Spleen (tissue), 11 donors: Measurements from ENCODE around the gene MYLK2. TPM values are rescaled to one million over a fixed set of nuclear protein-coding genes. Genes with fewer than 3 reads are reported as not detected.

Source experiments
- DNase-seq: peaks from one replicate; pipeline ENCODE4 v3.0.0-alpha.2; 2020
- H3K27ac ChIP-seq, 8 donors: fragments of 200-600 bp; sonication (generic) in 7 of 8; 1 replicate in 4 of 8; 2 replicates in 4 of 8; pipeline versions ENCODE4 v1.5.0 to v1.8.0; 2016 to 2021; ENCODE audit warnings: inconsistent platforms in 4 of 8, mild to moderate bottlenecking in 4 of 8, moderate library complexity in 1 of 8
- H3K27me3 ChIP-seq, 7 donors: fragments of 200-600 bp; sonication (generic) in 6 of 7; replicated peaks in 1 of 7; 1 replicate in 4 of 7; 2 replicates in 3 of 7; pipeline versions ENCODE4 v1.5.0 to v1.8.0; 2016 to 2021; ENCODE audit warnings: inconsistent platforms in 3 of 7, mild to moderate bottlenecking in 1 of 7
- H3K36me3 ChIP-seq, 6 donors: fragments of 200-600 bp; sonication (generic) in 5 of 6; 1 replicate in 4 of 6; 2 replicates in 2 of 6; pipeline versions ENCODE4 v1.5.0 to v1.8.0; 2016 to 2021; ENCODE audit warnings: inconsistent platforms in 2 of 6
- H3K4me1 ChIP-seq, 6 donors: fragments of 200-600 bp; sonication (generic) in 5 of 6; 1 replicate in 3 of 6; 2 replicates in 3 of 6; pipeline versions ENCODE4 v1.5.0 to v1.8.0; 2016 to 2021; ENCODE audit warnings: inconsistent platforms in 3 of 6
- H3K4me3 ChIP-seq, 8 donors: fragments of 200-600 bp; sonication (generic) in 7 of 8; 1 replicate in 4 of 8; 2 replicates in 4 of 8; pipeline versions ENCODE4 v1.5.0 to v1.8.0; 2016 to 2021; ENCODE audit warnings: inconsistent platforms in 4 of 8, mild to moderate bottlenecking in 4 of 8, moderate library complexity in 2 of 8
- H3K9me3 ChIP-seq, 8 donors: fragments of 200-600 bp; sonication (generic) in 7 of 8; 1 replicate in 4 of 8; 2 replicates in 4 of 8; pipeline versions ENCODE4 v1.5.0 to v1.8.0; 2016 to 2021; ENCODE audit warnings: inconsistent platforms in 4 of 8
- CTCF ChIP-seq, 11 experiments: fragments of 200-600 bp in 7 of 11; fragments of 450-650 bp in 4 of 11; sonication (generic) in 4 of 11; IDR thresholded peaks in 8 of 11; conservative IDR thresholded peaks in 3 of 11; 1 replicate in 7 of 11; 2 replicates in 4 of 11; pipeline versions ENCODE4 v1.4.0 to v1.8.0; 2016 to 2021; ENCODE audit warnings: antibody characterized with exemption in 11 of 11, inconsistent platforms in 4 of 11, mild to moderate bottlenecking in 1 of 11
- POLR2A ChIP-seq, 3 donors: fragments of 450-650 bp; IDR thresholded peaks; one replicate each; pipeline ENCODE4 v1.5.1; 2017; ENCODE audit warnings: antibody characterized with exemption in 3 of 3, mild to moderate bottlenecking in 1 of 3
- POLR2AphosphoS5 ChIP-seq, 3 donors: sonication (generic); formaldehyde crosslinking; IDR thresholded peaks; one replicate each; pipeline ENCODE4 v1.5.1; 2017; ENCODE audit warnings: antibody characterized with exemption in 3 of 3
- WGBS, 5 donors: extraction: QIAGEN DNeasy Blood & Tissue Kit in 3 of 5; methylation state at CpG; one replicate each; pipeline versions ENCODE4 v1.1.5 to v1.1.7; 2013 to 2018; 5-methylcytosine and 5-hydroxymethylcytosine counted together
- intact Hi-C: fragments of 100-400 bp; cut with DNase I; formaldehyde crosslinking; loops from one replicate; pipeline ENCODE4 v1.15.0; 2023; ENCODE audit warnings: low total_unique reads
- polyA plus RNA-seq, 3 donors: library from polyadenylated mRNA; stranded (reverse); fragments of 200-250 nt; gene quantifications; one replicate each; pipeline ENCODE4 v1.2.1, GENCODE V29; 2013
- total RNA-seq, 7 donors: library from RNA; depleted of rRNA in 3 of 7; stranded (reverse); fragments of >200 nt in 3 of 7; fragmentation: NEBNext Ultra II Directional in 4 of 7; extraction: Animal tissue kit (Norgen Biotek cat#: 25700) in 4 of 7; gene quantifications; one replicate each; pipeline versions ENCODE4 v1.1.0 to v1.2.1, GENCODE V29; 2016 to 2021
- donor health status: healthy with polysubstance abuse.
- donor health status: DM: no; HTN: no; CAD: no; lungs with moderate emphysema.
- donor health status: DM: no; HTN: no; CAD: no.
- donor health status: Bipolar disorder and iron deficiency.
- donor health status: healthy.
- donor health status: DM: no; HTN: no; CAD: no.
- donor health status: DM: yes; HTN: yes; CAD: no.

Gene MYLK2
- total and polyA plus RNA-seq, 10 donors: 0.97 to 3.4 (median 2.0) TPM

DNA sequence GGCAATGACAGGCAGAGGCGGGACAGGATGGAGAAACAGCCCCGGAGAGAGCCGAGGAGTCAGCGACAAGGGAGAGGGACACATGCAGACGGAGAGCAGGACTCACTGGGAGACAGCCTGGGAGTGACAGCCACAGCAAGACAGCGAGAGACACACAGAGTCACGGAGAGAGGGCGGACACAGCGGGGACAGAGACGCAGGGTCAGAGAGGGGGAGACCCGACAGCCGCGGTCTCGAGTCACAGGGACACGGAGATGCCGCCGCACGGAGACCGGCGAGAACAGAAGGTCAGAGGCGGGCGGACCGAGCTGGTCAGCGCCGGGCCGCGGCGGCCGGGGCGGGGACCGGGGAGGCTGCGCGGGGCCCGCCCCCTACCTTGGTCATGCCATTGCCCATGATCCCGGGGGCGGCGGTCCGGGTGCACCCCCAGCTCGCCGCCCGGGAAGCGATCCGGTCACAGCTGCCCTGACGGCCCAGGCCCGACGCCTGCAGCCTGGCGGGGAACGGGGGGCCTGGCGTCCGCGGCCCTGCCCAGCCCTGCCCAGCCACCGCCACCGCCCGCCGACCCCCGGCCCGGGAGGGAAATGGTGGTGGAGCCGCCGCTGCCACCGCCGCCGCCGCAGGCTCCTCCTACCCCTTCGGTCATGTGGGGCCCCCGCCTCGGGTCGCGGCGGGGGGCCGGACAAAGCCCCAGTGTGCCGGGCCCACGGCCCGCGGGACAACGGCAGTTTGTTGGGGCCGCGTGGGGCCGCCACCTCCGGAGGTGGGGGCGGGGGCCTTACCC, 51.0 kb downstream of the MYLK2 start, which contains the start of the genes DUSP15 and TTLL9:
TSS of gene DUSP15 (minus strand) at position 586 of the 784 bp plus-strand sequence. CDS start at position 396, 190 bp downstream.
TSS of gene TTLL9 (plus strand) at position 693 of the 784 bp plus-strand sequence. CDS start 493 bp downstream, outside the sequence.
- H3K9me3 ChIP-seq: no peaks in the 10 kb centered on the region
- peak within 1 kb of the TSS in 5 of 8 donors; percentile 39 to 65 (median 52) for H3K27ac ChIP-seq
- WGBS, 5 donors: 1% methylated on average over 26 to 80 of the region's 80 CpGs
- intact Hi-C loops: no loop called here
- peaks cover 0 to 38% (median 18%) of the 10 kb centered on the region in 7 donors for H3K27me3 ChIP-seq
- TF ChIP-seq POLR2A (IDR thresholded peaks at IDR 0.05) (no peak), POLR2AphosphoS5 (IDR thresholded peaks at IDR 0.05) (peak; percentile 43 to 59 (median 46)), CTCF (IDR thresholded peaks at IDR 0.05 in 8 of 11, conservative IDR thresholded peaks at IDR 0.05 in 3 of 11) (no peak)
- peak within 1 kb of the TSS; percentile 36 to 83 (median 56) for H3K4me3 ChIP-seq
- DNase-seq: peak; percentile 82
- no peaks in the 10 kb centered on the region for H3K36me3 ChIP-seq
- H3K4me1 ChIP-seq: peaks cover 5 to 29% (median 24%) of the 10 kb centered on the region in 6 donors

GRCh38 chr20:31870726-31871617, 51.8 kb downstream of the MYLK2 start:
- peak overlapping the region; percentile 36 to 83 (median 56) for H3K4me3 ChIP-seq
- no peaks in the 10 kb centered on the region for H3K9me3 ChIP-seq
- intact Hi-C loops: no loop called here
- 8 to 14% (median 10%) methylated on average over 13 to 24 of the region's 24 CpGs for WGBS, 5 donors
- TF ChIP-seq CTCF (IDR thresholded peaks at IDR 0.05 in 8 of 11, conservative IDR thresholded peaks at IDR 0.05 in 3 of 11) (no peak), POLR2AphosphoS5 (IDR thresholded peaks at IDR 0.05) (peak in 1 of 3 donors; percentile 7), POLR2A (IDR thresholded peaks at IDR 0.05) (no peak)
- peak overlapping the region in 5 of 8 donors; percentile 39 to 65 (median 52) for H3K27ac ChIP-seq
- H3K4me1 ChIP-seq: peaks cover 5 to 29% (median 24%) of the 10 kb centered on the region in 6 donors
- peaks cover 0 to 38% (median 18%) of the 10 kb centered on the region in 7 donors for H3K27me3 ChIP-seq
- DNase-seq: no peak
- no peaks in the 10 kb centered on the region for H3K36me3 ChIP-seq

DNA sequence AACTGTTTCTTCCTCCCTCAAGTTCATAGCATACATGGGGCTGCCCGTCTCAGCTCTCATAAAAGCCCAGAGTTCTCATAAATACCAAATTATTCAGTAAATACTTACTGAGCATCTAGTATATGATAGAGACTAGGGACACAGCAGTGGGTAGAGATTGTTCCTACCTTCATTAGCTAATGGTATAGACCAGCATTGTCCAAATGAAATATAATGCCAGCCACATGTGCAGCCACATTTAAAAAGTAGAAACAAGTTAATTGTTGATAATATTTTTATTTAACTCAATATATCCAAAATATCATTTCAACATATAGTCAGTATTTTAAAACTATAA, 52.4 kb downstream of the MYLK2 start:
- peaks cover 5 to 29% (median 24%) of the 10 kb centered on the region in 6 donors for H3K4me1 ChIP-seq
- H3K27ac ChIP-seq: no peak overlapping the region
- no peaks in the 10 kb centered on the region for H3K36me3 ChIP-seq
- H3K9me3 ChIP-seq: no peaks in the 10 kb centered on the region
- 92 to 100% (median 97%) methylated on average over 1 of the region's 1 CpG for WGBS, 5 donors
- intact Hi-C loops: no loop called here
- TF ChIP-seq POLR2A (IDR thresholded peaks at IDR 0.05): no peak
- no peak for TF ChIP-seq CTCF (IDR thresholded peaks at IDR 0.05 in 8 of 11, conservative IDR thresholded peaks at IDR 0.05 in 3 of 11)
- TF ChIP-seq POLR2AphosphoS5 (IDR thresholded peaks at IDR 0.05): no peak
- no peak overlapping the region for H3K4me3 ChIP-seq
- DNase-seq: no peak
- peaks cover 0 to 38% (median 18%) of the 10 kb centered on the region in 7 donors for H3K27me3 ChIP-seq
